Endodermal cell (in vitro differentiated cells): Measurements from ENCODE around the gene ZNF367. TPM values are rescaled to one million over a fixed set of nuclear protein-coding genes. Genes with fewer than 3 reads are reported as not detected.

Source experiments
- DNase-seq: peaks from one replicate; pipeline ENCODE4 v3.0.0-alpha.2; 2017
- H3K27ac ChIP-seq: 2 replicates; pipeline ENCODE4 v1.5.1; 2013; ENCODE audit warnings: mild to moderate bottlenecking, low read depth, low read length, moderate library complexity
- H3K27me3 ChIP-seq: 2 replicates; pipeline ENCODE4 v1.6.1; 2013; ENCODE audit warnings: mild to moderate bottlenecking, low read length, moderate library complexity; ENCODE audit not compliant: insufficient read depth, control insufficient read depth, poor library complexity, severe bottlenecking
- H3K36me3 ChIP-seq: 2 replicates; pipeline ENCODE4 v1.7.0; 2013; ENCODE audit warnings: mild to moderate bottlenecking, low read length, moderate library complexity; ENCODE audit not compliant: control insufficient read depth, insufficient read depth
- H3K4me1 ChIP-seq: one replicate; pipeline ENCODE4 v1.7.0; 2013; ENCODE audit warnings: low read length; ENCODE audit not compliant: control insufficient read depth, insufficient read depth
- H3K4me3 ChIP-seq: 2 replicates; pipeline ENCODE4 v1.5.1; 2013; ENCODE audit warnings: mild to moderate bottlenecking, low read length, moderate library complexity
- H3K9ac ChIP-seq: 2 replicates; pipeline ENCODE4 v1.6.1; 2013; ENCODE audit warnings: mild to moderate bottlenecking, low read length, moderate library complexity; ENCODE audit not compliant: poor library complexity, severe bottlenecking; ENCODE audit errors: extremely low read depth
- H3K9me3 ChIP-seq: 2 replicates; pipeline ENCODE4 v1.6.1; 2013; ENCODE audit warnings: mild to moderate bottlenecking, low read length, moderate library complexity; ENCODE audit not compliant: control insufficient read depth
- H3K27ac Mint-ChIP-seq: 2 replicates; pipeline ENCODE4 v1.8.0; 2020; ENCODE audit warnings: mixed read lengths
- H3K27me3 Mint-ChIP-seq: 2 replicates; pipeline ENCODE4 v1.8.0; 2021; ENCODE audit warnings: mild to moderate bottlenecking, mixed read lengths; ENCODE audit not compliant: insufficient read depth
- H3K36me3 Mint-ChIP-seq: 2 replicates; pipeline ENCODE4 v1.8.0; 2020; ENCODE audit warnings: low read depth, mixed read lengths
- H3K4me1 Mint-ChIP-seq: 2 replicates; pipeline ENCODE4 v1.8.0; 2020; ENCODE audit warnings: mixed read lengths
- H3K4me3 Mint-ChIP-seq: 2 replicates; pipeline ENCODE4 v1.8.0; 2020; ENCODE audit warnings: mild to moderate bottlenecking, moderate library complexity, mixed read lengths
- H3K9me3 Mint-ChIP-seq: 2 replicates; pipeline ENCODE4 v1.8.0; 2020; ENCODE audit warnings: mild to moderate bottlenecking, mixed read lengths
- CTCF ChIP-seq: fragments of 200-600 bp; sonication (generic); conservative IDR thresholded peaks from 2 replicates; pipeline ENCODE4 v1.5.0; 2021; ENCODE audit warnings: antibody characterized with exemption, mild to moderate bottlenecking
- WGBS, 2 experiments: methylation state at CpG; one replicate each; pipeline versions ENCODE4 v1.1.5 to v1.1.7; 2013; ENCODE audit warnings: missing lambda C conversion rate in 2 of 2, mixed read lengths in 1 of 2; ENCODE audit not compliant: insufficient coverage in 1 of 2, insufficient read length in 1 of 2; 5-methylcytosine and 5-hydroxymethylcytosine counted together
- total RNA-seq, 2 donors: library from RNA; stranded (reverse); fragmentation: NEBNext Ultra II Directional in 1 of 2; extraction: Animal tissue kit (Norgen Biotek cat#: 25700) in 1 of 2; gene quantifications; 2 replicates in 1 of 2; 3 replicates in 1 of 2; pipeline ENCODE4 v1.2.1, GENCODE V29; 2021

ZNF367 gene
- total RNA-seq, 2 donors from 2014 or later = 7.7 to 10.6 TPM

- peak within 1 kb of the TSS; percentile 74 for H3K4me3 ChIP-seq
- peak; percentile 98 for DNase-seq
- peaks cover 36% of the 10 kb centered on the region for H3K27me3 ChIP-seq
- H3K27ac ChIP-seq = peak within 1 kb of the TSS; percentile 74
- no peaks in the 10 kb centered on the region for H3K9me3 ChIP-seq
- no peaks in the 10 kb centered on the region for H3K4me1 ChIP-seq
- H3K4me1 Mint-ChIP-seq = peaks cover 9% of the 10 kb centered on the region
- peak within 1 kb of the TSS; percentile 0 for H3K9ac ChIP-seq
- no peaks in the 10 kb centered on the region for H3K36me3 ChIP-seq
- 0% methylated on average over 49 to 108 of the region's 108 CpGs for WGBS, 2 experiments
- no peaks in the 10 kb centered on the region for H3K36me3 Mint-ChIP-seq
- H3K27ac Mint-ChIP-seq = peak within 1 kb of the TSS; percentile 83
- H3K9me3 Mint-ChIP-seq = no peaks in the 10 kb centered on the region
- peaks cover 32% of the 10 kb centered on the region for H3K27me3 Mint-ChIP-seq
- peak within 1 kb of the TSS; percentile 77 for H3K4me3 Mint-ChIP-seq
- TF ChIP-seq CTCF = no peak
These were observed 31.9 kb upstream of the ZNF367 start, which contains the start of gene HABP4 for GRCh38 chr9:96449845-96450612. Gene HABP4 (plus strand): TSS chr9:96450169. CDS start chr9:96450280, 111 bp downstream.

GRCh38 chr9:96449523-96449844 lies 31.3 kb upstream of the ZNF367 start:
- Histone ChIP-seq H3K9ac (no peak overlapping the region), H3K4me1 (no peaks in the 10 kb centered on the region), H3K27ac (peak overlapping the region; percentile 74), H3K27me3 (peaks cover 36% of the 10 kb centered on the region), H3K4me3 (peak overlapping the region; percentile 74), H3K36me3 (no peaks in the 10 kb centered on the region), H3K9me3 (no peaks in the 10 kb centered on the region)
- peak overlapping the region; percentile 77 for H3K4me3 Mint-ChIP-seq
- H3K27me3 Mint-ChIP-seq = peaks cover 33% of the 10 kb centered on the region
- no peaks in the 10 kb centered on the region for H3K36me3 Mint-ChIP-seq
- no peak for DNase-seq
- 5 to 6% methylated on average over 5 to 7 of the region's 7 CpGs for WGBS, 2 experiments
- H3K27ac Mint-ChIP-seq = peak overlapping the region; percentile 6
- TF ChIP-seq CTCF = no peak
- peaks cover 9% of the 10 kb centered on the region for H3K4me1 Mint-ChIP-seq
- no peaks in the 10 kb centered on the region for H3K9me3 Mint-ChIP-seq

GRCh38 chr9:96448546-96449170 lies 30.5 kb upstream of the ZNF367 start:
- Mint-ChIP-seq H3K27ac (no peak overlapping the region), H3K27me3 (peaks cover 33% of the 10 kb centered on the region), H3K9me3 (no peaks in the 10 kb centered on the region), H3K4me1 (peaks cover 9% of the 10 kb centered on the region), H3K4me3 (no peak overlapping the region), H3K36me3 (no peaks in the 10 kb centered on the region)
- 88 to 94% methylated on average over 11 of the region's 11 CpGs for WGBS, 2 experiments
- H3K27ac ChIP-seq = no peak overlapping the region
- no peaks in the 10 kb centered on the region for H3K9me3 ChIP-seq
- DNase-seq = no peak
- H3K36me3 ChIP-seq = no peaks in the 10 kb centered on the region
- H3K27me3 ChIP-seq = peaks cover 36% of the 10 kb centered on the region
- H3K4me1 ChIP-seq = no peaks in the 10 kb centered on the region
- no peak overlapping the region for H3K9ac ChIP-seq
- TF ChIP-seq CTCF = no peak
- H3K4me3 ChIP-seq = no peak overlapping the region
